Endometrial microvascular endothelial cells (primary cell): Measurements from ENCODE around the gene RTN4. TPM values are rescaled to one million over a fixed set of nuclear protein-coding genes. Genes with fewer than 3 reads are reported as not detected.
"Not testable (repeated sequence)": the region's sequence is repeated elsewhere in the genome, so short reads cannot be mapped to it uniquely, and the experiment has no call there.

ENCODE experiments used
- in situ Hi-C: cut with HindIII; loops from 2 replicates; pipeline ENCODE4 v1.10.0; 2017; ENCODE audit warnings: low sequenced_read_pairs, low pct_unique_long_range_greater_than_20kb; ENCODE audit errors: inconsistent ontology term
- total RNA-seq: library from RNA; depleted of rRNA; stranded (reverse); fragments of >200 nt; gene quantifications from one replicate; pipeline ENCODE4 v1.2.3, GENCODE V29; 2015; ENCODE audit errors: inconsistent ontology term

RTN4 gene, protein sequence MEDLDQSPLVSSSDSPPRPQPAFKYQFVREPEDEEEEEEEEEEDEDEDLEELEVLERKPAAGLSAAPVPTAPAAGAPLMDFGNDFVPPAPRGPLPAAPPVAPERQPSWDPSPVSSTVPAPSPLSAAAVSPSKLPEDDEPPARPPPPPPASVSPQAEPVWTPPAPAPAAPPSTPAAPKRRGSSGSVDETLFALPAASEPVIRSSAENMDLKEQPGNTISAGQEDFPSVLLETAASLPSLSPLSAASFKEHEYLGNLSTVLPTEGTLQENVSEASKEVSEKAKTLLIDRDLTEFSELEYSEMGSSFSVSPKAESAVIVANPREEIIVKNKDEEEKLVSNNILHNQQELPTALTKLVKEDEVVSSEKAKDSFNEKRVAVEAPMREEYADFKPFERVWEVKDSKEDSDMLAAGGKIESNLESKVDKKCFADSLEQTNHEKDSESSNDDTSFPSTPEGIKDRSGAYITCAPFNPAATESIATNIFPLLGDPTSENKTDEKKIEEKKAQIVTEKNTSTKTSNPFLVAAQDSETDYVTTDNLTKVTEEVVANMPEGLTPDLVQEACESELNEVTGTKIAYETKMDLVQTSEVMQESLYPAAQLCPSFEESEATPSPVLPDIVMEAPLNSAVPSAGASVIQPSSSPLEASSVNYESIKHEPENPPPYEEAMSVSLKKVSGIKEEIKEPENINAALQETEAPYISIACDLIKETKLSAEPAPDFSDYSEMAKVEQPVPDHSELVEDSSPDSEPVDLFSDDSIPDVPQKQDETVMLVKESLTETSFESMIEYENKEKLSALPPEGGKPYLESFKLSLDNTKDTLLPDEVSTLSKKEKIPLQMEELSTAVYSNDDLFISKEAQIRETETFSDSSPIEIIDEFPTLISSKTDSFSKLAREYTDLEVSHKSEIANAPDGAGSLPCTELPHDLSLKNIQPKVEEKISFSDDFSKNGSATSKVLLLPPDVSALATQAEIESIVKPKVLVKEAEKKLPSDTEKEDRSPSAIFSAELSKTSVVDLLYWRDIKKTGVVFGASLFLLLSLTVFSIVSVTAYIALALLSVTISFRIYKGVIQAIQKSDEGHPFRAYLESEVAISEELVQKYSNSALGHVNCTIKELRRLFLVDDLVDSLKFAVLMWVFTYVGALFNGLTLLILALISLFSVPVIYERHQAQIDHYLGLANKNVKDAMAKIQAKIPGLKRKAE
- 512 TPM for total RNA-seq

DNA sequence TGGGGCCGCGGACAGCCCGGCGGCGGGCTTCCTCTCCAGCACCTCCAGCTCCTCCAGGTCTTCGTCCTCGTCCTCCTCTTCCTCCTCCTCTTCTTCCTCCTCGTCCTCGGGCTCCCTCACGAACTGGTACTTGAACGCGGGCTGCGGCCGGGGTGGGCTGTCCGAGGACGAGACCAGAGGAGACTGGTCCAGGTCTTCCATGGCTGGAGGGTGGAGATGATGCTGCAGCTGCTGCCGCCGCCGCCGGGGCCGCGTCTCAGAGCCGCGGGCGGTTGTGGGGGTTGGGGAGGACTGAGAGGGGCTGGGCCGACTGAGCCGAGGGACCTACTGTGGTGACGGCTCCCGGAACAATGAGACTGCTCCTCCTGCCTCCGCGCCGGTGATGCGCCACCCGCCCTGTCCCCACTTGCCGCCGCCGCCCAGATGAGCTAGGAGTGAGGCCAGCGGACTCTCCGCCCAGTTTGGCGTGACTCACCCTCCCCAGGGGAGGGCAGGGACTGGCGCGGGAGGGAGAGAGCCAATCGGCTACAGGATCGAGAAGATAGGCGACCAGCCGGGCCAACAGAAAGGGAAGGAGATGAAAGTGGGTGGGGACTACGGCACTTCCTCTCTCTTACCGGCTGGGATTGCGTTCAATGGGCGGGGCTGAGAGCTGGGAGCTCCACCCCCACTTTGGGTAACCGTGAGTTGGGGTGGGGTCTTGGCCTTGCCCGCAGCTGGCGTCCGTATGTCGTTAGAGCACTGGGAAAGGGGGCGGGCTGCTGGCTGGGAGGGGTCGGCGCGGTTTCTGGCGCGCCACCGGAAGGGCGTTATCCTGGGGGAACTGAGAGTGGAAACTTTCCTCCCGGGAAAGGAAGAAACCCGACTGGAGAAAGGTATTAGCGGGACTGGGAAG is at the start of gene RTN4:
RTN4 (minus strand) TSS at position 352 of the 895 bp plus-strand sequence; CDS start at position 201, 151 bp downstream.
- in situ Hi-C loops, result no loop called here

DNA sequence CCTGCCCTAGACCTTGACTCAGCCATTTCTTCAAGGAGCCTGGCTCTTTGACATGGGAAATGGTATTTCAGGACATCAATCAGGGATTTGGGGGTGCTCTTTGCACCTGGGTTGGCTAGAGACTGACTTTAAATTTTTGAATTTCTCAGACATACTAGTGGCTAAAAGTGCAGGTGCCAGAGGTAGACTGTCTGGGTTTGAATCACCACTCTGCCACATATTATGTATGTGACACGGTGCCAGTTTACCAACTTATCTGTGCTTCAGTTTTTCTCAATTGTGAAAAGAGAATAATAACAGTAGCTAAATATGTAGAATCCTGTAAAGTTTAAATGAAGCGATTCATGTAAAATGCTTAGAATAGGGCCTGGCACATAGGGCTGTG is 49.2 kb upstream of the RTN4 start:
- in situ Hi-C loops, result no loop called here

DNA sequence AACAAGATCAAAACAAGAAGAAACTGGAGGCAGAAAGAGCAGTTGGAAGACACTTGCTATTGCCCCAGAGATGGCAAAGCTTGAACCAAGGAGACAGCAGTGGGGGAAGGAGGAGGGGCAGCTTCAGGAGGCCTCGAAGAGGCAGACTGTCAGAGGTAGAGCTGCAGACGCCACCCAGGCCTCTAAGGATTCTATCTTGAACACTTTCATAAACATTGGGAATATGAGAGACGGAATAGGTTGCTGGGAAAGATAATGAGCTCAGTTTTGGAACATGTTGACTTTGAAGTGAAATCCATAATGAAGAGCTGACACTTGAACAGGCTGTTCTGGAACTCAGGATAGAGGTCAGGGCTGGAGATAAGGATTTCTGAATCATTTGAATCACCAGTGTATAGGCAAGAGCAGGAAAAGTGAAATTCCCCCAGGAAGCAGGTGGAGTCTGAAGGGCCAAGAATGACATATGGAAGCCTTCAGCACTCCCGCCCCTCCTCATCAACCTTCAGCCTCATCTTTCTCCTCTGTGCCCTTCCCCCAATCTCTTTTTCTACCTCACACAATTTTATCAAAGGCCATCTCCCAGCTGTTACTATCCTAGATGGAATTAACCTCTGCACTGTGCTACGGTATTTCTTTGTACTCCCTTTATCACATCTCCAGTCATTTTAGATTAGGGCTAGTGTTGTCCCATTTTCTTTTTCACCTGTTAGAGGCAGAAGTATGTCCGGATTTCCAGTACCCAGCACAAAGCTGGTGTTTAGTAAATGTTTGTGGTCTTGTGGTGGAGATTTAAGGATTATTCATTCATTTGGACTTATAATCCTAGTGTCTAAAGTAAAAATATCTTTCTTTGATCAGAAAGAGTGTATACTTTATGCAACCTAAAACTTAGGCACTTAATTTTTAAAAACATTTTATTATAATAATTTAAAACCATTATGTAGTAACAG is 47.5 kb upstream of the RTN4 start:
- in situ Hi-C loops, result no loop called here

DNA sequence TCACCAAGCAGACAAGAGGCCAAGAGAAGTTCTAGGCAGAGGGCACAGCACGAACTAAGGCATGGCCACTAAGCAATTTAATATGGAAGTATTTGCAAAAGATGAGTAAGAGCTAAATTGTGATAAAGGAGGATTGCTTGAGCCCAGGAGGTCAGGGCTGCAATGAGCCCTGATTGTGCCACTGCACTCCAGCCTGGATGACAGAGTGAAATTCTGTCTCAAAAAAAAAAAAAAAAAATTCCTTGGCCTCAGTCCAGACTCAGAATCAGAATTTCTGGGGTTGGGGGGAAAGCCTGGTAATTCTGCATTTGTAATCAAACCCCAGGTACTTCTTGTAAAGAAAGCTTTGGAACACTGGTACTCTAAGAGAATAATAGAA is 46.8 kb upstream of the RTN4 start:
- in situ Hi-C loops, result no loop called here

DNA sequence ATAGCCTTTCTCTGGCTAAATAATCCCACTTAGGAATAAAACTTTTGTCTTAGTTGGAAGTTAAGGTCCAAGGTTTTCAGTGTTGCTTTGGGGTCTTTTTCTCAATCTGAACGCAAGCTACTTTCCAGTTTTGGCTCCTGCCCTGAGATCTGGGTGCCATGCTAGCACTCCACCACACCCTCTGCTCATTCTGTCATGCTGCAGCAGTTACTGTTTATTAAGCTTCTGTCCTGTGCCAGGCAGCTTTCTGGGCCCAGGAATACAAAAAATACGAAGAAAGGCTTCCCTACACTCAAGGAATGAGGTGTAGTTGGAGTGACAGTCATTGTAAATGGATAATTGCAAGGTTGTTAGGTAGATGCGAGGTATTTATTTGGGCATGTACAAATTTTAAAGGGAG is 46.3 kb upstream of the RTN4 start:
- in situ Hi-C loops, result no loop called here

DNA sequence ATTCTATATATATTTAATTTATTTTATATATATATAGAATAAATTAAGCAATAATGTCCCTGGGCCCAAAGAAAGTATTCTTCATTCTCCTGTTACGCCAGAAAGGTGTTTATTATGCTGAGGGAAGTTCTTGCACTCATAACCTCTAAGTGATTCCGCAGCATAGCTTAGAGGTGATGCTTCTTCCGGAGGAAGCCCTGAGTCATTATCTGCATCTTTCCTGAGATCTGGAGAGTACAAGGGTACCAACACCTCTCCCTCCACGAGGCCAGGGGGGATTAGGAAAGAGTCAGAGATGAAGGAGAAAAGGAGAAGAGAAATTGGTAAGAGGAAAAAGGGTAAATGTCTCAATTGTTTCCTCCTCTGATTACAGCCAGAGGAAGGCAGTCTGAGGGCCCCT is 43.1 kb upstream of the RTN4 start:
- in situ Hi-C loops, result no loop called here

GRCh38 chr2:55092439-55092838 is 42.2 kb upstream of the RTN4 start:
- in situ Hi-C loops, result no loop called here

GRCh38 chr2:55091681-55092080 is 41.4 kb upstream of the RTN4 start:
- in situ Hi-C loops, result not testable (repeated sequence)

- in situ Hi-C loops, result no loop called here
Measured at GRCh38 chr2:55090702-55091101, 40.5 kb upstream of the RTN4 start.

- in situ Hi-C loops, result no loop called here
Measured at GRCh38 chr2:55089726-55090125, 39.5 kb upstream of the RTN4 start.

- in situ Hi-C loops, result no loop called here
Measured at GRCh38 chr2:55088400-55088799, 38.1 kb upstream of the RTN4 start.

DNA sequence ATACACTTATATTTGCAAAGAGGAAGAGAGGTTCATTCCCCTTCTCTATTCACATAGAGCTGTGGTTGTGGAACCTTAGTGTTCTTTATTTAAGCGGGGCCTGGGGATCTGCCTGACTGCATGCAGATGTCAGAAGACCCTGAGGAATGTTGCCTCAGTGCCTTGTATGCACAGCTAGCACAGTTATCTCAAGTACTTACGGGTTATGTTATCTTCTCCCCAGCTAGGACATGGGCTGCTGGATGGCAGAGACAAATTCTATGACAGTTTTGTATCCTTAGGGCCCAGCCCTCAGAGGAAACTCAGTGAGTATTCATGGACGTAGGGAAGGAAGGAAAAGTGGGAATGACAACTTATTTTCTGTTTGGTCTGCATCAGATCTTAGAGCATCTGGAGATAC is 37.7 kb upstream of the RTN4 start:
- in situ Hi-C loops, result no loop called here

DNA sequence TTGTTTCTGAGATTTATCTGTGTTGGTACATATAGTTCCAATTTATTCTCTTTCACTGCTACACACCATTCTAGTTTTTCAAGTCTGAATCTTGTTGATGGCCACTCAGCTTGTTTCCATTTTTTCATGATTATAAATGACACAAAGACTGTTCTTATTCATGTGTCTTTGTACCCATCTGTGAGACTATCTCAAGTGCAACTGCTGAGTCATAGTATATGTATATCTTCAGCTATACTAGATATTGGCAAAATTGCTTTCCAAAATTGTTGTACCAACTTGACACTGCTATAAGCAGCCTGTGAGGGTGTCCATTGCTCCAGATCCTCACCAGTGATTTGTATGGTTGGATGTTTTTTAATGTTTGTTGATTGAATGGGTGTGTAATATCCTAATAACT is 37.2 kb upstream of the RTN4 start:
- in situ Hi-C loops, result no loop called here

DNA sequence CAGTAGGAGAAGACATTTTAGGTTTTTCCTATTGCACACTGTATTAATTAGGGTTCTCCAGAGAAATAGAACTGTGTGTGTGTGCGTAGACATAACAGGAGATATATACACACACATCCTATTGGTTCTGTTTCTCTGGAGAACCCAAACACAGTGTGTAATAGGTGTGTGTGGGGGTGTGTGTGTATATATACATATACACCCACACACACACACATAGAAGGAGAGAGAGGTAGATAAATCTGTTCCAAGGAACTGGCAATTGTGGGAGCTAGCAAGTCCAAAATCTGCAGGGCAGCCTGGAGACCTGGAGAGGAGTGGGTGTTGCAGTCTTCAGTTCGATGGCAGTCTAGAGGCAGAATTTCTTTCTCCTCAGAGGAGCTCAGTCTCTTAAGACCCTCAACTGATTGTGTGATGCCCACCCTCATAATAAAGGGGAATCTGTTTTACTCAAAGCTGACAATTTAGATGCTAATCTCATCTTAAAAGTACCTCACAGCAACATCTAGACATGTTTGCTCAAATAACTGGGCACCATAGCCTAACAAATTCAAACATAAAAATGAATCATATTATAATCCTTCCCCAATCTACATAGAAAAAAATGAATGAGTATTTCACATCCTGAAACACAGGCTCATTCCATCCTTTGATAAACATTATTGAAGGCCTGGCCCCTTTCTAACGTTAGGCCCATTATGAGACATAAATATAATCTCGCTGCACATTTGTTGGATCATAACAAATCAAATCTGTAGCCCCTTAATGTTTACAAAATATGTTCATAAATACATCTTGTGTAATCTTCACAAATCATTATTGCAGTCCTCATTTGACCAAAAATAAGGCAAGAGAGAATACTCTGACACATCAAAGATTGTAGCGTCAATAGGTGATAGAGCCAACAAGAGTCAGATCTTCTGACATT is 35.1 kb upstream of the RTN4 start:
- in situ Hi-C loops, result no loop called here

DNA sequence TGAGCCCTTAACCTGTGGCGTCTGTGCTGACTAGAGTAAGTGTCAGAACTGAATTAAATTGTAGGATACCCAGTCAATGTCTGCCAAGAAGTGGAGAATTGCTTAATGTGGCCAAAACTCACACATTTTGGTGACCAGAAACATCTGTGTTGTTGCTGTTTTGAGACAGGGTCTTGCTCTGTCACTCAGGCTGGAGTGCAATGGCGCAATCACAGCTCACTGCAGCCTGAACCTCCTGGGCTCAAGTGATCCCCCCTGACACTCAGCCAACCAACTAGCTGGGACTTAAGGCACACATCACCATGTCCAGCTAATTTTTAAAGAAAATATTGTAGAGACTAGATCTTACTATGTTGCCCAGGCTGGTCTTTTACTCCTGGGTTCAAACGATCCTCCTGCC is 34.4 kb upstream of the RTN4 start:
- in situ Hi-C loops, result no loop called here

DNA sequence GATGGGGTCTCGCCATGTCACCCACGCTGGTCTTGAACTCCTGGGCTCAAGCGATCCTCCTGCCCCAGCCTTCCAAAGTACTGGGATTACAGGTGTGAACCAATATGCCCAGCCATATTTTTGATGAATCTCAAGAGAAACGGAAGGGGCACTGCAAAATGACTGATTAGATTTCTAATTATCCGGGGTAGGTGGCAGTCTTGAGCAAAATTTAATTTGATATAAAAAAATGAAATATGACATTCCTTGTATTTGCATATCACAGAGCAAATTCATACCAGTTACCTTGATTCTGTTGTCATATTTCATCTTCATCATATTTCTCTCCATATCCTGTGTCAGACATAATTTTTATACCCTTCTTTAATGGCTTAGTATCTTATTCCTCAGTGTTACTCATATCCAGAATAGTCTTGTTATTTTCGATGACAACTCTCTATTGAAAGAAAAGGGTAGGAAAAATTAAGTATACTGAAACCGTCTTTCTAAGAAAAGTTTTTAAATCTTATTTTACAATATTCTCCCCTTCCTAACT is 30.0 kb upstream of the RTN4 start:
- in situ Hi-C loops, result no loop called here
